SJSA1 (cell line): Measurements from ENCODE around the gene LIN54. TPM values are rescaled to one million over a fixed set of nuclear protein-coding genes. Genes with fewer than 3 reads are reported as not detected.

Experiments used
- DNase-seq, 2 experiments: peaks; one replicate each; pipeline ENCODE4 v3.0.0-alpha.2; 2015 to 2020; ENCODE audit warnings: low spot score in 2 of 2, low read depth in 1 of 2
- H3K27ac ChIP-seq: fragments of 250-450 bp; sonication (Bioruptor Pico); 2 replicates; pipeline ENCODE4 v1.5.1; 2020; ENCODE audit warnings: mild to moderate bottlenecking, moderate library complexity
- H3K27me3 ChIP-seq: fragments of 250-450 bp; sonication (Bioruptor Pico); replicated peaks from 2 replicates; pipeline ENCODE4 v1.5.1; 2020; ENCODE audit warnings: mild to moderate bottlenecking, moderate library complexity
- H3K36me3 ChIP-seq: fragments of 250-450 bp; sonication (Bioruptor Pico); 2 replicates; pipeline ENCODE4 v1.5.1; 2020; ENCODE audit warnings: mild to moderate bottlenecking
- H3K4me1 ChIP-seq: fragments of 250-450 bp; sonication (Bioruptor Pico); replicated peaks from 2 replicates; pipeline ENCODE4 v1.6.1; 2021; ENCODE audit warnings: mild to moderate bottlenecking
- H3K4me3 ChIP-seq: fragments of 250-450 bp; sonication (Bioruptor Pico); 2 replicates; pipeline ENCODE4 v1.5.1; 2020; ENCODE audit warnings: mild to moderate bottlenecking
- H3K9me3 ChIP-seq: fragments of 250-450 bp; sonication (Bioruptor Pico); replicated peaks from 2 replicates; pipeline ENCODE4 v1.5.1; 2020; ENCODE audit warnings: mild to moderate bottlenecking
- total RNA-seq: library from RNA; depleted of rRNA; stranded (reverse); fragments of >200 nt; shearing (Covaris generic); gene quantifications from 2 replicates; pipeline ENCODE4 v1.2.3, GENCODE V29; 2014; rRNA removed

Gene LIN54
- total RNA-seq, 1 experiment from 2014 or later = 42.4 TPM

- peak overlapping the region; percentile 73 for H3K4me3 ChIP-seq
- no peak for DNase-seq
- H3K27ac ChIP-seq = peak overlapping the region; percentile 94
- no peaks in the 10 kb centered on the region for H3K9me3 ChIP-seq
- no peaks in the 10 kb centered on the region for H3K27me3 ChIP-seq
- peaks cover 59% of the 10 kb centered on the region for H3K36me3 ChIP-seq
- H3K4me1 ChIP-seq = peaks cover 9% of the 10 kb centered on the region
Observed at GRCh38 chr4:82890528-82890900, 120.1 kb downstream of the LIN54 start.

- Histone ChIP-seq H3K27me3 (no peaks in the 10 kb centered on the region), H3K9me3 (no peaks in the 10 kb centered on the region), H3K27ac (no peak overlapping the region), H3K4me1 (peaks cover 9% of the 10 kb centered on the region), H3K4me3 (peak overlapping the region; percentile 73), H3K36me3 (peaks cover 59% of the 10 kb centered on the region)
- DNase-seq = no peak
Observed at GRCh38 chr4:82889287-82889686, 121.3 kb downstream of the LIN54 start.

GRCh38 chr4:82886147-82886942 is 124.3 kb downstream of the LIN54 start:
- no peak overlapping the region for H3K4me3 ChIP-seq
- H3K36me3 ChIP-seq = peaks cover 57% of the 10 kb centered on the region
- DNase-seq = no peak
- H3K9me3 ChIP-seq = no peaks in the 10 kb centered on the region
- H3K27me3 ChIP-seq = no peaks in the 10 kb centered on the region
- H3K27ac ChIP-seq = no peak overlapping the region
- H3K4me1 ChIP-seq = peaks cover 3% of the 10 kb centered on the region; the same call in 1 of the 2 replicates

- DNase-seq = no peak
- Histone ChIP-seq H3K27ac (no peak overlapping the region), H3K36me3 (peaks cover 56% of the 10 kb centered on the region)
Observed at GRCh38 chr4:82885410-82885809, 125.2 kb downstream of the LIN54 start.

More at GRCh38 chr4:82885410-82885809, 125.2 kb downstream of the LIN54 start:
- Histone ChIP-seq H3K4me1 (peaks cover 3% of the 10 kb centered on the region; the same call in 1 of the 2 replicates), H3K4me3 (no peak overlapping the region), H3K9me3 (no peaks in the 10 kb centered on the region), H3K27me3 (no peaks in the 10 kb centered on the region)

Other genes with a start within 250 kb of the LIN54 start
- 15.7 and 17.2 TPM in 2 replicates for gene SCD5, start 212.0 kb downstream of the LIN54 start, total RNA-seq
- gene SEC31A, start 119.7 kb downstream of the LIN54 start, total RNA-seq = 191 and 203 TPM in 2 replicates
- gene THAP9, start 110.1 kb downstream of the LIN54 start, total RNA-seq = 3.4 and 5.3 TPM in 2 replicates
- 58.5 and 111 TPM in 2 replicates for gene COPS4, start 24.4 kb upstream of the LIN54 start, total RNA-seq
- gene PLAC8, start 103.9 kb upstream of the LIN54 start, total RNA-seq = 123 and 141 TPM in 2 replicates